Ishikawa (cell line): ENCODE measurements around the gene RSPO3.

Experiments
- CREB1 ChIP-seq: IDR thresholded peaks from 2 replicates; pipeline ENCODE4 v1.6.1; 2012; ENCODE audit warnings: low read depth
- EGR1 ChIP-seq: IDR thresholded peaks from 2 replicates; pipeline ENCODE4 v1.6.1; 2012
- EP300 ChIP-seq: IDR thresholded peaks from 2 replicates; pipeline ENCODE4 v1.6.1; 2012; ENCODE audit warnings: borderline replicate concordance
- NFIC ChIP-seq: IDR thresholded peaks from 2 replicates; pipeline ENCODE4 v1.6.1; 2012
- RAD21 ChIP-seq: IDR thresholded peaks from 2 replicates; pipeline ENCODE4 v1.6.1; 2012; ENCODE audit warnings: low read depth
- TAF1 ChIP-seq: IDR thresholded peaks from 2 replicates; pipeline ENCODE4 v1.6.1; 2012; ENCODE audit warnings: low read depth, mild to moderate bottlenecking
- TCF12 ChIP-seq: IDR thresholded peaks from 2 replicates; pipeline ENCODE4 v1.6.1; 2012; ENCODE audit warnings: low read depth
- TEAD4 ChIP-seq: IDR thresholded peaks from 2 replicates; pipeline ENCODE4 v1.6.1; 2012
- YY1 ChIP-seq: IDR thresholded peaks from 2 replicates; pipeline ENCODE4 v1.6.1; 2012; ENCODE audit warnings: low read depth
- TF ChIP-seq, protein P1 (sequence below): IDR thresholded peaks from 2 replicates; pipeline ENCODE4 v1.6.1; 2012; ENCODE audit warnings: low read depth, mild to moderate bottlenecking
- TF ChIP-seq, protein P2 (sequence below): IDR thresholded peaks from 2 replicates; pipeline ENCODE4 v1.6.1; 2012

DNA sequence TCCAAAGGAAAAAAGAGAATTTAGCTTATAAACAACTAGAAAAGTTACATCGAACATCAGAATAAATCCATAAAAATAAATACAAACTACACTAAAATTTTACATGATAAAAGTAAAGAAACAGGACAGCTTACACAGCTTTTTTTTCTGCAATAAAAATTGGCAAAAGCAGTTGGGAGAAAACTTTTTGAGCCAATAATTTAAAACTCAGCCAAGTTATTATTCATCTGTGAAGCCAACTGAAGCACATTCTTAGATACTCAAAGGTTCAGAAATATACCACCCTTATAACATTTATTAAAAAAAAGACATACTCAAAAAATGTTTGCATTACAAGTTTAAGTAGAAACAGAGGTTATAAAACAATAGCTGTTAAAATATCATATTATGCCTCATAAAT lies 23.7 kb upstream of the RSPO3 start:
- no peak for TF ChIP-seq EP300
- TF ChIP-seq RAD21: no peak
- TF ChIP-seq NFIC: no peak
- no peak for TF ChIP-seq EGR1
- no peak for TF ChIP-seq YY1
- TF ChIP-seq, protein P1, sequence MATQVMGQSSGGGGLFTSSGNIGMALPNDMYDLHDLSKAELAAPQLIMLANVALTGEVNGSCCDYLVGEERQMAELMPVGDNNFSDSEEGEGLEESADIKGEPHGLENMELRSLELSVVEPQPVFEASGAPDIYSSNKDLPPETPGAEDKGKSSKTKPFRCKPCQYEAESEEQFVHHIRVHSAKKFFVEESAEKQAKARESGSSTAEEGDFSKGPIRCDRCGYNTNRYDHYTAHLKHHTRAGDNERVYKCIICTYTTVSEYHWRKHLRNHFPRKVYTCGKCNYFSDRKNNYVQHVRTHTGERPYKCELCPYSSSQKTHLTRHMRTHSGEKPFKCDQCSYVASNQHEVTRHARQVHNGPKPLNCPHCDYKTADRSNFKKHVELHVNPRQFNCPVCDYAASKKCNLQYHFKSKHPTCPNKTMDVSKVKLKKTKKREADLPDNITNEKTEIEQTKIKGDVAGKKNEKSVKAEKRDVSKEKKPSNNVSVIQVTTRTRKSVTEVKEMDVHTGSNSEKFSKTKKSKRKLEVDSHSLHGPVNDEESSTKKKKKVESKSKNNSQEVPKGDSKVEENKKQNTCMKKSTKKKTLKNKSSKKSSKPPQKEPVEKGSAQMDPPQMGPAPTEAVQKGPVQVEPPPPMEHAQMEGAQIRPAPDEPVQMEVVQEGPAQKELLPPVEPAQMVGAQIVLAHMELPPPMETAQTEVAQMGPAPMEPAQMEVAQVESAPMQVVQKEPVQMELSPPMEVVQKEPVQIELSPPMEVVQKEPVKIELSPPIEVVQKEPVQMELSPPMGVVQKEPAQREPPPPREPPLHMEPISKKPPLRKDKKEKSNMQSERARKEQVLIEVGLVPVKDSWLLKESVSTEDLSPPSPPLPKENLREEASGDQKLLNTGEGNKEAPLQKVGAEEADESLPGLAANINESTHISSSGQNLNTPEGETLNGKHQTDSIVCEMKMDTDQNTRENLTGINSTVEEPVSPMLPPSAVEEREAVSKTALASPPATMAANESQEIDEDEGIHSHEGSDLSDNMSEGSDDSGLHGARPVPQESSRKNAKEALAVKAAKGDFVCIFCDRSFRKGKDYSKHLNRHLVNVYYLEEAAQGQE: no peak
- no peak for TF ChIP-seq TEAD4
- TF ChIP-seq CREB1: no peak
- TF ChIP-seq, protein P2, sequence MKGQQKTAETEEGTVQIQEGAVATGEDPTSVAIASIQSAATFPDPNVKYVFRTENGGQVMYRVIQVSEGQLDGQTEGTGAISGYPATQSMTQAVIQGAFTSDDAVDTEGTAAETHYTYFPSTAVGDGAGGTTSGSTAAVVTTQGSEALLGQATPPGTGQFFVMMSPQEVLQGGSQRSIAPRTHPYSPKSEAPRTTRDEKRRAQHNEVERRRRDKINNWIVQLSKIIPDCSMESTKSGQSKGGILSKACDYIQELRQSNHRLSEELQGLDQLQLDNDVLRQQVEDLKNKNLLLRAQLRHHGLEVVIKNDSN: no peak
- TF ChIP-seq TCF12: no peak
- TF ChIP-seq TAF1: no peak
